Measurements from ENCODE around the gene ATP2A3.

GRCh38 chr17:3989041-3989886 lies 25.0 kb upstream of the ATP2A3 start:
- TF ChIP-seq CTCF (IDR thresholded peaks at IDR 0.05) (no peak), POLR2A (IDR thresholded peaks at IDR 0.05) (no peak)
